Activated T-helper 1 cell treated with anti-CD3 and anti-CD28 coated beads, Interleukin-2, amount 50 U/mL, for 16 hours (primary cell): ENCODE measurements around the gene EIPR1.

Experiments used
- DNase-seq, 2 donors: peaks; one replicate each; pipeline ENCODE4 v3.0.0-alpha.2; 2020; ENCODE audit warnings: low read depth in 1 of 2, low spot score in 1 of 2

EIPR1 gene

DNA sequence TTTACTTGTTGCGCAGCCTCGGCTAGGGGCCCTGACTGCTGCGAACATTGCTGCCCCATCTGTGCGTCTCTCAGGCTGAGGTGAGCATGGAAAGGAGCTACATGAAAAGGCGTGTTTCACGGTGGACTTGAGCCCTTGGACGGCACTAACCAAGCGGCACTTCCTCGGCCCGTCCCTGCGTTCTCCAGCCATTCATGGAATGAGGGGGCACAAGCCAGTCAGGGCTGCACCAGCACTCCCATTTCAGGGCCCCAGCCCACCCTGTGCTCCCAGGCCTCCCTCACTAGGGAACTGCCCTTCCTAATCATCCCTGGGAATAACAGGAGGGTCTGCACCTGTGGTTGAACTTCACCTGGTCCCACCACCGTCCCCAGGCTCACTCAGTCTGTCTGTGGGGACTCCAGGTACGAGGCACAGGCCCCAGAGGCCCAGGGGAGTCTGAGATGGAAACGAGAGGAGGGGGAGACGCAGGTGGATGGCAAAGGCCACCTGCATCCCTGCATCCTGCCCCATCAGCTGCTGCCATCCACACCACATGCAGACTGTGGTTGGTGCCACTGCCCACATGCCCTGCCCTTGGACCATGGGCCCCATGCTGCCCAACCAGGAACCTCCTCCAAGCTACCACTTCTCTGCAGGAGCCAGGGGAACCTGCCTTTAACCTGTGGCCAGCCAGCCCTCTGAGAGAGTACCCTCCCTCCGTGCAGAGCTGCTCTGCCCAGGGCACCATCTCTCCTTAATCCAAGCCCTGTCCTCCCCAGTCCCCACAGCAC, 99.7 kb downstream of the EIPR1 start:
- no peak for DNase-seq

DNA sequence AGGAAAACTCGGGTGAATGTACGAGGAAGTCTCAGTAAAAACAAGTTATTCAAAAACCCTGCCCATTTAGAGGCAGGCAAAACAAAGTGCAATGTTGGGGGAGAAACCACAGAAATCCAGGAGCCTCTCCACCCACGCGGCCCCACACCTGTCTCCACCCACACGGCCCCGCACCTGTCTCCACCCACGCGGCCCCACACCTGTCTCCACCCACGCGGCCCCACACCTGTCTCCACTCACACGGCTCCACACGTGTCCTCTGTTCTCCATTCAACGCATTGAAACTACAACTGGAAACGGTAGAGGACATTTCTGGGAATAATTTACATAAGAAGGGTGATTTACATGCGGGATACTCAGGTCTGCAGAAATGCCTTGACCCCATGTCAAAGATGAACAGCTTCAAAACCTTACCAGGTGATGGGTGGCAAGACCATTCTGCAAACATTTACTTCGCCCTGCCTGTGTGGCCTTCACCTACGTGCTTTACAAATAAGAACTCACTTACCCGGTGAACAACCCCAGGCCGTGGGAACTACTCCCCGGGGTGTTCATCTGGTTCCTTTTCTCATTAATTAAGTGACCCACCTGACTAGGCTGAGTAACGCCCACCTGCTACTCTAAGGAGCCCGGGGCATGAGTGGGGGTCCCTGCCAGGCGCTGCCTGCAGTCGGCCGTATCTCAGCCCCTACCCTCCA, 100.4 kb downstream of the EIPR1 start:
- no peak for DNase-seq

GRCh38 chr2:3272761-3273160, 104.9 kb downstream of the EIPR1 start:
- no peak for DNase-seq

- DNase-seq: no peak
These were observed 107.5 kb downstream of the EIPR1 start for GRCh38 chr2:3270095-3270478.

DNA sequence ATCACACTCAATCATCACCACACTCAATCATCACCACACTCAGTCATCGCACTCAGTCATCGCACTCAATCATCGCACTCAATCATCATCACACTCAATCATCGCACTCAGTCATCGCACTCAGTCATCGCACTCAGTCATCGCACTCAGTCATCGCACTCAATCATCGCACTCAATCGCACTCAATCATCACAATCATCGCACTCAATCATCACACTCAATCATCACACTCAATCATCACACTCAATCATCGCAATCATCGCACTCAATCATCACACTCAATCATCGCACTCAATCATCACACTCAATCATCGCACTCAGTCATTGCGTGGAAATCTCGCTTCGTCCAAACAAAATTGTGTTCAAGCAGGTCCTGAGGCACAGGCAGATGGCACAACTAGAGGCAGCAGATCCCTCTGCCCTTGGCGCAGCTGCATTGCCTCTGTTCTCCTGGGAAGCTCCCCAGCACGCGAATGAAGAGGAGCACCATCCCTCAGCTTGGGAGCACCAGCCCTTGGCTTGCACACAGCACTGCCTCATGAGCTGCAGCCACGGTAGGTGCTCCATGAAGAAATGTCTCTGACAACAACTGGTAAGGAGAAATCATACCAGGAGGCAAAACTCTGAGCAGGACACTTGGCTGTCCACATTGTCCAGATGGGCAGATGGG, 108.1 kb downstream of the EIPR1 start:
- no peak for DNase-seq

DNA sequence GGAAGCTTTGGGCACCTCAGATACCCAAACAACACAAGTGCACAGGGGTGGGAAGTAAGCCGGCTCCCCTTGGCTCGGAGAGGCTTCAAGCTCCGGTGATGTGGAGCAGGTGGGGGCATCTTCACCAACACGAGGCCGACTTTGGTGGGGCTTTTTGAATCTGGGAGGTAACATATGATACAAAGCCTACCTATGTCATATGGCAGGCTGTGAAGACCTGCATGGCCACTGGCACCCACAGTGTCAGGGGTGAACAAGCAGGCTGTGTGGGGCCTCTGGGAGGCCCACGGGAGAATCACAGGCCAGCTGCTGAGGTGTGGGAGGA, 109.0 kb downstream of the EIPR1 start:
- DNase-seq: no peak

DNA sequence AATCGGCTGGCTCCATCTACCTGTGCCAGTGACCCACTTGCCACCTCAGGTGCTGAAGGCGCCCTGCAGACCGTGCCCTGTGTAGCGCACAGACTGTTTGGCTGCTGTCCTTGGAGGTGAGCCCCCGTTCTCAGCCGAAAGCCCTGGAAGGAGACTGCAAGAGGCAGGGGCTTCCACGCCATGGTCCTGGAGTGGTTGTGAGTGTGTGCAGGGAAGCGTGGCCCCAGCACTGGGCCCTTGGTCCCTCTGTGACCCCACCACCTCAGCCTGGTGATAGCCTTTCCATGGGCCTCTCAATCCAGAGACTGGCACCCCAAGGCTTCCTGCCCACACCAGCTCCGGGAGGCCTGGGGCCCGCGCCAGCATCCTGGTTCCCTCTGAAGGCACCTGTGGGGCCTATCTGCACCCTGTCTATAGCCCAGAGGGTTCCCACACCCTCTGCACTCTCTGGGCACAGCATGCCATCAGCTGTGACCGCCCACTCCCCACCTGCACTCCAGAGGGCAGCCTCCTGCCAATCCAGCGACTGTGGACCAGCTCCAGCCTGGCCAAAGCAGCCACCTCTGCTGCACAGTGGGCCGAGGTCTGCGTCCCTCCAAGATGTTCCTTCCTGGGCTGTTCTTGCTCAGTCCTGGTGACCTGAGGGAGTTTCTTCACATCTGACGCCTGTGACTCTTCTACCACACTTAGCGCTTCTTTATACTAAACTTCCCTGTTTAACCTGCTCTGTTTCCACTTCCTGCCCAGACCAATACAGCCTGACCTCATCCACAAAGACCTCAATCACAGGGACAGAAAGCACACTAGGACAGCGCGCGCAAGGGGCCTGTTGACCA, 109.5 kb downstream of the EIPR1 start:
- no peak for DNase-seq

DNA sequence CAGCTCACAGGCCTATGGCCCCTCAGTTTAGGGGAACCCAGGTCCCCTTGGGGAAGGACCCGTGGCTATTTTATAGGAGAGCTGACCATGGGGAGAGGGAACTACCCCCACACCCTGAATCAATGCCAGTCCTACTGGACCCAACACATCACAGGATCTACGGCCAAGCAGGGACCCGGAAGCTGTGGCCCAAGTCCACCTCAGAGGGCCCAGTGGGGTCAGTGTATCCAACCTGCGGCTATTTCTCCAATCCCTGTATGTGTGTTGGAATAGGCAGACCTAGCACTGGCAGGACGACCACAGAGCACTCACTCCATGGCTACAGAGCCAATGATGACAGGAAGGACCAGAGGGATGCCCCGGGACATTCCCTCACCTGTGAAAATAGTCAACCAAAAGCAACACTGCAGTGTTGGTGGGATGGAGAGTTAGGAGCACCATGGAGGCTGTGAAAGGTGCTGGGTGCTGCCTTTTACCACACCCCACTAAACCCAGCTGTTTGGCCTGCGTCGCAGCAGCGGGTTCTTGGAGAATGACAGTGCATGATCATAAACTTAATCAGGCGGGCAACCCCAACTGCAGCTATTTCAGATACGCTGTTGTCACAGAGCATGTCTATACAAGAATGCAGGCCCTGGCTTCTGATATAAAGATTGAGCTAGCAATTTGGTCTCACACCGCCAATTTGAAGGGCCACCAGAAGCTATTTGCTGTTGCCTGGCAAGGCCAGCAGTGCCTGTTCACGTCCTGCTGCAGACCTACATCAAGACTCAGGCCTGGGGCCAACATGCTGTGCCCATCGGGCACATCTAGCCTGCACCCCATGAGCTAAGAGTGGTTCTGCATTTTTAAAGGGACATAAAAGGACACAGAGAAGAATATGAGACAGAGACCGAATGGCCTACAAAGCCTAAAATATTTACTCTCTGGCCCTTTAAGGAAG, 110.4 kb downstream of the EIPR1 start:
- no peak for DNase-seq

DNA sequence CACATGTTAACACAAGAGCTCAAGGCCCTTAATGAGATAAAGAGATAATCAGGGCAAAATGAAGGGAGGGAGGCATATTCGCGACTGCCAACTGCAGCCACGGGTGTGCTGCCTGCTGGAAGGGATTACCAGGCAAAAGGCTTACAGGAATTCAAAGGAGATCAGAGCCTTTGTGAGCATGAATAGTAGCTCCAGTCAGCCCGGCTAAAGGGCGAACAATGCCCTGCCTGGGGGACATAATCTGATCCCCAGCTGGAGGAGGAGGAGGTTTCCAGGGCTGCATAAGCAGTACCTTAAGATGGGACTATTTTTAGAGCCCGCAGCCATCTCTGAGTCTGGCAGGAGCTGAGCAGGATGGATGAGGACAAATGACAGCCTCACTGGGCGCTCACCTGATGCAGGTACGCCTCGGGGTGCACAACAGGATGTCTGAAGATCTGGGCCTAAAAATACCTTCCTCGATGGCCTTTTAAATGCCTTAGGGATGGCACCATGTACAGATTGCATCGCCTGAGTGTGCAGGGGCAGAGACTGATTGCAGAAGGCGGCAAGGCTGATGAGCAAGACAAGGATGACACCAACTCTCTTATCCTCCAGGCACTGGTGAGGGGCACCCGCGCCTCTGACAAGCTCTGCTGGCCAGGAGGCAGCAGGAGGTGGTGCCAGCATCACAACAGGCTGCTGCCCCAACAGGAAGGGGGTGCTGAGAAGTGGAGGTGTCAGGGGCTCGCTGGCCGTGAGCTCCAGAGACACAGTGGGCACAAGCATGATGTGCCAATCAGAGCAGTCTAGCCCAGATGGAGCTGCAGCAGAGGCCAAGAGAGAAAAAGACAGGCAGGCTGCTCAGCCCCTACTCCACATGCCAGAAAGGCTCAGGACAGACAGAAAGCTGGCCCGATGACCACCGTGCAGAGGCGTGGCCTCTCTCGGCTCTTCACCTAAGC, 111.4 kb downstream of the EIPR1 start:
- no peak for DNase-seq

GRCh38 chr2:3265471-3265870, 112.1 kb downstream of the EIPR1 start:
- no peak for DNase-seq

- DNase-seq: no peak
These were observed 113.4 kb downstream of the EIPR1 start for GRCh38 chr2:3264010-3264744.

DNA sequence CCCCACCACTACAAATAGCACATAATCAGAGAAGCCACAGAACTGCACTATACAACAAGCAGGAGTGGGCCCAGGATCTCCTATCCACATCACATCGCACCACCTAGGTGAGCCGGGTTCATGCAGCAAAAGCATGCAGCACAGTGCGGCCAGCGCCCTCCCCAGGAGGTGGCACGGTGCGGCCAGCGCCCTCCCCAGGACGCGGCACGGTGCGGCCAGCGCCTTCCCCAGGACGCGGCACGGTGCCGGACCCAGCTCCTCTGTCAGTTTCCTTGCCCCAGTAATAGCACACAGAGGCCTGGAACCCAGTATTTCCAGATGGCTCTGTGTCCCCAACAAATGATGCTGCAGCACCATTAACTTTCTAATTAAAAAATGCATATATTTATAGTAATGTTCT, 114.1 kb downstream of the EIPR1 start:
- no peak for DNase-seq

- DNase-seq: no peak
These were observed 114.9 kb downstream of the EIPR1 start for GRCh38 chr2:3262437-3263388.

- no peak for DNase-seq
These were observed 116.1 kb downstream of the EIPR1 start for GRCh38 chr2:3261511-3261910.

GRCh38 chr2:3260959-3261358, 116.7 kb downstream of the EIPR1 start:
- DNase-seq: no peak

DNA sequence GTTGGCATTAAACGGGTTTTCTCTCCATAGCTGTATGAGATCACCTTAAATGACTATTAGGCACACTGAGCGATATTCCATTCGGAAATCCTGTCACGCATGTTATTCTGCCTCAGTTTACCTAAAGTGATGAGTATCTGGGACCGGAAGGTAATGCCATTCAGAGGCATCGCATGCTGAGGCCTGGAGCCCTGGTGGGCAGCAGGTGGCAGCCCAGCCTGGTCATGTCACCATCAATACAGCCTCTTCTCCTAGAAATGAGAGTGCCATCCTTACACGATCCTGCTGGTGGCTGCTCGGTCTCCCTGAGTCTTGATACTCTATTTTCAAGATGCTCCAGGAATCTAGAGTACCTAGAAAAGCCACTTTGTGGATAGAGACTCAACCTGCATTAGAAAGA, 119.8 kb downstream of the EIPR1 start:
- DNase-seq: no peak

GRCh38 chr2:3257166-3257565, 120.5 kb downstream of the EIPR1 start:
- no peak for DNase-seq

DNA sequence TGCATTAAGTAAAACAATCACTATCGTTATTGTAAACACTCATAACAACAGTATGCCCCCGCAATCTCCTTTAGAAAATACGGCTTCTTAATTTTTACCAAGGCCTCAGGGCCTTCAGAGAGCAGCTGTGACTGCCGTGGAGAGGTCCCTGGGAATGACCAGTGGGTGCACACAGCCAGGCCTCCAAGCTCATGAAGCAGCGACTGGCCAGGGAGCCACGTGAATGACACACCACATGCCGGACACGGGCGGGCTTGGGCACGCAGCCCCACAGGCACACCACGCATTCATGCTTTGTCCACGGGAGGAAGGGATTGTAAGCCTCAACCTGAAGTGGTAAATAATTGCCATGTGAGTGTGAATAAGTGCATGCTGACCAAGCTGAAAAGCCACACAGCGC, 121.0 kb downstream of the EIPR1 start:
- DNase-seq: no peak
